Measurements from ENCODE around the gene RND3.

The RND3 gene

DNA sequence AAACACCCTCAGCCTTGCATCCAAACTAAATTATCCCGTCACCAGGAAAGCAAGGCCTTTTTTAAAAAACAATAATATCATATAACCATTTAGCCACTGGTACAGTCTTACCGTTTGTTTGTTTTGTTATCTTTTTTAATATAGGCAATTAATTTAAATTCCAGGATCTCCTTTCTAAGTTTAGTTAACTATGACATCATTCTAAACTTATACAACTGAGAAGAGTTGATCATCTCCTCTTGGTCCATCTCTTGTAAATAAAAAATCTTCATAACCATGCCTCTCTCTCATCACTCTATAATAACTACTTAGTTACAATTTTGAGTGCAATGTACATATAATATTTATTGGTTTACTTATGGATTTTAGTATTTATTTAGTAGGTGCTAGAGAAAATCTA, 46.2 kb downstream of the RND3 start:
- no peak for DNase-seq (ENCODE audit: low spot score)

- DNase-seq (ENCODE audit: low spot score): no peak
Observed at GRCh38 chr2:150438654-150439053, 48.8 kb downstream of the RND3 start.

GRCh38 chr2:150438041-150438440, 49.4 kb downstream of the RND3 start:
- no peak for DNase-seq (ENCODE audit: low spot score)

DNA sequence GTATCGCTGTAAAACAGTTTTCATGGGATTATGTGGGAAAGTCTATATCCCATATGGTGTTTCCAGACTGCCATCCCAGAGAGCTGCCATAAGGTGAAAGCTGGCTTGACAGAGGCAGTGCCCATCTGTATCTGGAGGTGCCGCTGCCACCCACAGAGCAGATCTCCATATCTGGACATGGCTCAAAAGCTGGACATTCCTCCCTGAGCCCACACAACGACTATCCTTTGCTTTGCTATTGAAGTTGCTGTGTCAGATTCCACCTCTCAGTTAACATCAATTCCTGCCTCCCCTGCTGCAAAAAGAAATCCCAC, 55.2 kb downstream of the RND3 start:
- peak; percentile 45 for DNase-seq (ENCODE audit: low spot score)

GRCh38 chr2:150431561-150432311, 55.7 kb downstream of the RND3 start:
- DNase-seq (ENCODE audit: low spot score): no peak

GRCh38 chr2:150429384-150429961, 58.0 kb downstream of the RND3 start:
- DNase-seq (ENCODE audit: low spot score): no peak

- no peak for DNase-seq (ENCODE audit: low spot score)
Observed at GRCh38 chr2:150428641-150429040, 58.8 kb downstream of the RND3 start.

- no peak for DNase-seq (ENCODE audit: low spot score)
Observed at GRCh38 chr2:150427298-150427697, 60.2 kb downstream of the RND3 start.

- no peak for DNase-seq (ENCODE audit: low spot score)
Observed at GRCh38 chr2:150426724-150427123, 60.7 kb downstream of the RND3 start.

GRCh38 chr2:150426315-150426714, 61.2 kb downstream of the RND3 start:
- DNase-seq (ENCODE audit: low spot score): no peak

DNA sequence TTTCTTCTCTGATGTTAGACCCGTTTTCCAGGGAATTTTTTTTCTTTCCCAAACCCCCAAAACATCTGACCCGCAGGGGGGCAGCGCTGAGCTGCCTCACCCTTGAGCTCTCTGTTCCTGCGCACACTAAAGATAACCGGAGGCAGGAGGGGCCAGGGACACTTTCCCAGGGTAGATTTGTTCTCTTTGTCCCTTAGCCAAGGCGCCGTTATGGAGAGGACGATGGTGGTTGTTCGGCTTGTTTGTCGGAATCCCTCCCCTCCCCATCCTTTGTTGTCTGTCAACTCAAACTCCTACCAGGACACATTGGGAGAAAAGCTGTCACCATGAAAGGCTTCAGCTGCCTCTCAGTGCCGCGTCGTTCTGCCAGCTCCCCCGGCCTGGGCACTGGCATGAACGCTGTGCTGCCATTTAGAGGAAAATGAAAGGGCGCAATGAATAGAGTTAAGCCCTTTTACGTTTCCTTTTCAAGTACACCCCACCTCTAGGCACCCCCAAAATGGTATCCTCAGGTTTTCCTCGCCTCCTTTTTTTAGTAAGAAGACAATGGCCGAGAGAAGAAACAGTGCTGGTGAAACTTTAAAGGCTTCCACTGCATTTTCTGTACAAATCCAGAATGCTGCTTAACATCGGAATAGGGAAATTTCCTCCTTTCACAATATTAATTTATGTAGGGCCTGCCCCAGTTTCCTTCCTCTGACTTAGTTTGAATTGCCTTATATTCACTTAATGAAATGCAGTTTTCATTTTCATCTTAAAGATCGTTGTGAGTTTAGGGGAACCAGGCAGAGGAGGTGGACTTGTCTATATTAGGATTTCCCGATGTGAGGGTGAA, 62.1 kb downstream of the RND3 start:
- DNase-seq (ENCODE audit: low spot score): no peak

- DNase-seq (ENCODE audit: low spot score): no peak
Observed at GRCh38 chr2:150424406-150424805, 63.1 kb downstream of the RND3 start.

- no peak for DNase-seq (ENCODE audit: low spot score)
Observed at GRCh38 chr2:150421126-150421651, 66.3 kb downstream of the RND3 start.

- DNase-seq (ENCODE audit: low spot score): no peak
Observed at GRCh38 chr2:150418916-150419315, 68.6 kb downstream of the RND3 start.
